AG04450 (cell line): ENCODE measurements around the gene ELAVL3. TPM values are rescaled to one million over a fixed set of nuclear protein-coding genes. Genes with fewer than 3 reads are reported as not detected.

Source experiments
- CTCF ChIA-PET: fragments of 300-600, 350-600 bp; formaldehyde crosslinking; extraction: SDS; loops from one replicate; lab custom pipeline; 2022; ENCODE audit warnings: antibody characterized with exemption, inconsistent platforms; lab: Charles Lee
- POLR2A ChIA-PET: fragments of 350-600 bp; formaldehyde crosslinking; extraction: SDS; loops from one replicate; lab custom pipeline; 2021; ENCODE audit warnings: antibody characterized with exemption, inconsistent platforms; lab: Yijun Ruan, JAX
- DNase-seq: peaks from one replicate; pipeline ENCODE4 v3.0.0-alpha.2; 2011; ENCODE audit warnings: low read depth, low spot score
- H3K27ac ChIP-seq: one replicate; pipeline ENCODE4 v1.5.1; 2012; ENCODE audit warnings: low read depth, low read length, control low read depth
- H3K27me3 ChIP-seq: one replicate; pipeline ENCODE4 v1.6.0; 2012; ENCODE audit warnings: low read length; ENCODE audit not compliant: control insufficient read depth, insufficient read depth
- H3K4me3 ChIP-seq: 2 replicates; pipeline ENCODE4 v1.5.1; 2011; ENCODE audit warnings: mild to moderate bottlenecking, low read depth, low read length, control low read depth
- H3K9me3 ChIP-seq: 2 replicates; pipeline ENCODE4 v1.5.1; 2012; ENCODE audit warnings: low read length; ENCODE audit not compliant: control insufficient read depth, insufficient read depth
- CTCF ChIP-seq: IDR thresholded peaks from 2 replicates; pipeline ENCODE4 v1.5.1; 2011; ENCODE audit warnings: low read depth, low read length, control low read depth, inconsistent platforms
- polyA plus RNA-seq: library from polyadenylated mRNA; depleted of rRNA; stranded (reverse); fragments of >200 nt; gene quantifications from 2 replicates; pipeline ENCODE4 v1.2.3, GENCODE V29; 2011

Gene ELAVL3
- polyA plus RNA-seq, 1 experiment = not detected

DNA sequence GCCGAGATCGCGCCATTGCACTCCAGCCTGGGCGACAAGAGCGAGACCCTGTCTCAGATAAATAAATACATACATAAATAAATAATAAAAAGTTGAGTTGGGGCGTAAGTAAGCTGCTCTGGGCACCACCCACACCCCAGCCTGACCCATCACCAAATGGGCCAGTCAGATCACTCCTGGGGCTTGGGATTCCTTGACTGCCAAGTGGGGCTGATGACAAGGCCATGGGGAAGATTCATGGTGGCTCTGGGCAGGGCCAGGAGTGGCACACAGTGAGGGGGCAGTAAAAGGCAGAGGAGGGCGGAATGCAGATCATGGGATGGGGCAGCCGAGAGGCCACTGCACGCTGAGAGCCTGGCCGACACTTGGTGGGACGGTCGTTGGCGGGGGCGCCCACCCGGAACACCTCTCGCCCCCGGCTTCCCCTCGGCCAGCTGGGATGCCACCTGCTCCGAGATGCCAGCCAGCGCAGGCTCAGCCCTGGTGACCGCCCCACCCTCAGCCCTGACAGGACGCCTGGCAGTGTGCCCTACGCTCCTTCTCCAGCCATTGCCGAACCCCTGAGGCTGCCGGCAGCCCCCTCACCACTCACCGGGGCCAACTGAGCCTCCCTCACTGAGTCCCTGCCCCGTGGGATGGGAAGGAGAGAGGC, 13.9 kb upstream of the ELAVL3 start:
- no peak for TF ChIP-seq CTCF
- Histone ChIP-seq H3K27ac (no peak overlapping the region), H3K4me3 (no peak overlapping the region), H3K9me3 (no peaks in the 10 kb centered on the region; the same call in 1 of the 2 replicates), H3K27me3 (no peaks in the 10 kb centered on the region)
- DNase-seq = no peak
- CTCF ChIA-PET = interaction anchor here (0.9 to 1.5 kb wide), 4 partner anchors 9 to 201 kb away, joined by 3 to 5 read pairs (median 4); no protein-coding TSS in a partner anchor
- POLR2A ChIA-PET = no interaction called here

DNA sequence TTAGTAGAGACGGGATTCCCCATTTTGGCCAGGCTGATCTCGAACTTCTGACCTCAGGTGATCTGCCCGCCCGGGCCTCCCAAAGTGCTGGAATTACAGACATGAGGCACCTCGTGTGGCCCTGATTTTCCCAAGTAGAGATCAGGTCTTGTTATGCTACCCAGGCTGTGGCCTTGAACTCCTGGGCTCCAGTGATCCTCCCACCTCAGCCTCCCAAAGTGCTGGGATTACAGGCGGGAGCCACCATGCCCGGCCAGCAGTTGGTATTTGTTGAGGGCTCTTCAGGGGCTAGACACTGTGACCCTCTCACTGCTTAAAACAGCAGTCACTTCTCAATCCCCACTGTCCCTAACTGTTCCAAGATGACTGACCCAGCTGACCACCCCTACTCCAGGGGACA, 8.5 kb upstream of the ELAVL3 start:
- no peak for TF ChIP-seq CTCF
- POLR2A ChIA-PET = no interaction called here
- DNase-seq = no peak
- no peaks in the 10 kb centered on the region for H3K27me3 ChIP-seq
- no peak overlapping the region for H3K4me3 ChIP-seq
- CTCF ChIA-PET = no interaction called here
- H3K9me3 ChIP-seq = no peaks in the 10 kb centered on the region; the same call in 1 of the 2 replicates
- no peak overlapping the region for H3K27ac ChIP-seq

DNA sequence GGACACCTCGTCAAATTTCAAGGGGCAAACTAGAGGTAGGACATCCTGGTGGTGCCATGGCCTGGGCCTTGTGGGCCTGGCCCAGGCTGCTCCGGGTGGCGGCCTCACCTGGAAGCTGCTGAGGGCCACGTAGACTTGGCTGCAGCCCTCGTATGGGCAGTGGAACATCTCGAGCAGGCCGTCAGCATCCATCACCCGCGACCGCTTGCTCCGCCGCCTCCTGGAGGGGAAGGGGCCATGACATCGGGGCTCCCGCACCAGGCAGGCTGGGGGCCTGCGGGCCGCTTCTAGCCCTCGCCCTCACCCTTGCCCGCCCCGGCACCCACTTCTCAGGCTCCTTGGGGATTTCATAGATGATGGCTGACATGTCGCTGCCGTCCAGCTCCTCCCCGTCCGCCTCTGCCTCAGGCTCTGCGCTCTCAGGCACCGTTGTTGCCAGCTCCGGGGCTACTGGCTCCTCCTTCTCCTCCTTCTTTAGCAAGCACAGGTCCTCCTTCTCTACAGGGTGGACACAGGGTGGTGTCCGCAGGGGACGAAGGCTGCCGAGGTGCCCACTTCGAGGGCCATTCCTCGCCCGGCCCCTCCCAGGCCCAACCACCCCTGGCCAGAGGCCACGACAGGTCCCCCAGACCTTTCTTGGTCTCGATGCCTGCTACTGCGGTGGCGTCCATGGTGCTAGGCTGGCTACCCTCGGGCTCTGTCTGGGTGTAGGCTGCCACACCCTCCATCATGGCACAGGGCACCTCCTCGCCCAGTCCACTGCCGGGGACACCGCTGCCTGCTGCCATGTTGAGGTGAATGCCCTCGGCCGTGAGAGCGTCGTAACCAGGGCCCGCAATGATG, 6.0 kb upstream of the ELAVL3 start:
- Histone ChIP-seq H3K9me3 (peaks cover 4% of the 10 kb centered on the region; the same call in 1 of the 2 replicates), H3K4me3 (no peak overlapping the region), H3K27me3 (peaks cover 6% of the 10 kb centered on the region), H3K27ac (no peak overlapping the region)
- TF ChIP-seq CTCF = no peak
- POLR2A ChIA-PET = no interaction called here
- CTCF ChIA-PET = no interaction called here
- DNase-seq = no peak

GRCh38 chr19:11485245-11485837, 4.5 kb upstream of the ELAVL3 start:
- no peak for TF ChIP-seq CTCF
- CTCF ChIA-PET = interaction anchor here (0.9 kb wide), 1 partner anchor 10 kb away, joined by 3 read pairs; no protein-coding TSS in a partner anchor
- POLR2A ChIA-PET = interaction anchor here (0.6 kb wide), 1 partner anchor 272 kb away, joined by 6 read pairs; no protein-coding TSS in a partner anchor
- DNase-seq = no peak
- Histone ChIP-seq H3K9me3 (peaks cover 7% of the 10 kb centered on the region; the same call in 1 of the 2 replicates), H3K27ac (no peak overlapping the region), H3K4me3 (no peak overlapping the region), H3K27me3 (peaks cover 18% of the 10 kb centered on the region)
